Iris pigment epithelial cell (primary cell): ENCODE results near the gene E4F1.
"Not testable (repeated sequence)": the region's sequence is repeated elsewhere in the genome, so short reads cannot be mapped to it uniquely, and the experiment has no call there.

Experiments
- DNase-seq: peaks from one replicate; pipeline ENCODE4 v3.0.0-alpha.2; 2011; ENCODE audit warnings: low read depth

Gene E4F1

GRCh38 chr16:2230376-2230775 is 7.0 kb downstream of the E4F1 start:
- DNase-seq = no peak

- DNase-seq = no peak
These were observed 7.9 kb downstream of the E4F1 start for GRCh38 chr16:2231016-2231931.

- no peak for DNase-seq
These were observed 9.0 kb downstream of the E4F1 start for GRCh38 chr16:2232094-2232990.

DNA sequence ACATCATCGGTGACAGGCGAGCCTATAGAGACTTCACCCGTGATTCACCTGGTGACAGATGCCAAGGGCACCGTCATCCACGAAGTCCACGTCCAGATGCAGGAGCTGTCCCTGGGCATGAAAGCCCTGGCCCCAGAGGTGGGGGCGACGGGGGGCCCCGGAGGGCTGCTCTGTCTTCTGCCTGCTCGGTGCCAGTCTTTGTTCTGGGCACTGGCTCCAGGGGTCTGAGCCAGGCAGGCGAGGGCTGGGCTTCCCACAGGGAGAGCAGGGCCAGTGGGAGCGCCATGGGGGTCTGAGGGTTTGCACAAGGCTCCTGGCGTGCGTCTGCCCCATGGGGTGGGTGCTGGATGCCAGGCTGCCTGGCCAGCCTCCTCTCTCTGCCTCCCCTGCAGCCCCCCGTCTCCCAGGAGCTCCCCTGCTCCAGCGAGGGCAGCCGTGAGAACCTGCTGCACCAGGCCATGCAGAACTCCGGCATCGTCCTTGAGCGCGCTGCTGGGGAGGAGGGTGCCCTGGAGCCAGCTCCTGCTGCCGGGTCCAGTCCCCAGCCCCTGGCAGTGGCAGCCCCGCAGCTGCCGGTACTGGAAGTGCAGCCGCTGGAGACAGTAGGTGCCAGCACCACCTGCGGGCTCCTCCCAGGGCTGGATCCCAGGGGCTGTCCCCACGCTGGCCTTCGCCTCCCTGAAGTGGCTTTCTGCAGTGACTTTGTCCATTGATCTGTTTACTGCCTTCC is 9.8 kb downstream of the E4F1 start:
- no peak for DNase-seq

GRCh38 chr16:2233872-2234812 is 10.8 kb downstream of the E4F1 start:
- no peak for DNase-seq

DNA sequence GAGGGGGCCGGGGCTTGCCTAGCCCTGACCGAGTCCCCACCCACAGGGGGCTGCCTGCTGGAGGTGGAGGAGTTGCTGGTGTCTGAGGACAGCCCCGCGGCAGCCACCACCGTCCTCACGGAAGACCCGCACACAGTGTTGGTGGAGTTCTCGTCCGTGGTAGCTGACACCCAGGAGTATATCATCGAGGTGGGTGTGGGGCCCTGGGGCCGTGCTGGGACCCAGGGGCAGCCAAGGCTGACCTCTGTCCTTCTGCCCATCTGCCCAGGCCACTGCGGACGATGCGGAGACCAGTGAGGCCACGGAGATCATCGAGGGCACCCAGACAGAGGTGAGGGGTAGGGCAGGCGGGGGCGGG is 11.4 kb downstream of the E4F1 start:
- DNase-seq = no peak

DNA sequence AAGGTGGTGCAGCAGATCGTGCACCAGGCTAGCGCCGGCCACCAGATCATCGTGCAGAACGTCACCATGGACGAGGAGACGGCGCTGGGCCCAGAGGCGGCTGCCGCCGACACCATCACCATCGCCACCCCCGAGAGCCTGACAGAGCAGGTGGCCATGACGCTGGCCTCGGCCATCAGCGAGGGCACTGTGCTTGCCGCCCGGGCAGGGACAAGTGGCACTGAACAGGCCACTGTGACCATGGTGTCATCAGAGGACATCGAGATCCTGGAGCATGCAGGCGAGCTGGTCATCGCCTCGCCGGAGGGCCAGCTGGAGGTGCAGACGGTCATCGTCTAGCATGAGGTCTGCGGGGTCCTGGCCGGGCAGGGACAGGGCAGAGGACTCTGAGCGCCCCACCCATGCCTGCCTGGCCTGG is 11.9 kb downstream of the E4F1 start:
- DNase-seq = no peak

- no peak for DNase-seq
These were observed 12.4 kb downstream of the E4F1 start for GRCh38 chr16:2235695-2236336.

DNA sequence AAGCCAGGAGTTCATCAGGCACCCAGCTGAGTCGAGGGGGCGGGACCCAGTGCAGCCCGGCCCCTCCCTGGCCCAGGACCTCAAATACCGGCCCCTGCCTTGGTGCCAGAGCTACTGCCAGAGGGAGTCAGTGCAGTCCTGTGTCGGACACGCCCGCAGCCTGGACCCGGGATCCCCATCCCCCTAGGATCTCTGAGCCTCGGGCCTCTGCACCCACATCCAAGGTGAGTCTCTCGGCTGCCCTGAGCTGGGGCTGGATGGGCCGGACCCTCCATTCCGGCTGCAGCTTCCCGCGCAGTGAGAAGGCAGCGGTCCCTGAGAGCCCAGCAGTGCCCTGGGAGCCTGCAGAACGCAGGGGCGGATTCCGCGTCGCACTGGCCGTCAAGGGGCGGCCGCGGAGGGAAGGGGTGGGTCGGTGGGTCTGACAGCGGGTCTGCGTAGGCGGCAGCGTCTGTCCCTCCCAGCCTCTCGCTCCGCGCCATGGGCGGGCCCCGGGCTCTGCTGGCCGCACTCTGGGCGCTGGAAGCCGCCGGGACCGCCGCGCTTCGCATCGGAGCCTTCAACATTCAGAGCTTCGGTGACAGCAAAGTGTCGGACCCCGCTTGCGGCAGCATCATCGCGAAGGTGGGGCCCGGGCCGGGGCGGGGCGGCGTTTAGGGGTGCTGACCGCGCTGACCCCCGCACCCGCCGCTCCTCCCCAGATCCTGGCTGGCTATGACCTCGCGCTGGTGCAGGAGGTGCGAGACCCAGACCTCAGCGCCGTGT is 13.1 kb downstream of the E4F1 start, which contains the start of gene DNASE1L2:
TSS of gene DNASE1L2 (plus strand) at position 108 of the 765 bp plus-strand sequence. CDS start at position 481, 373 bp downstream.
- DNase-seq = peak; percentile 20

- DNase-seq = no peak
These were observed 13.7 kb downstream of the E4F1 start for GRCh38 chr16:2237102-2237482.

GRCh38 chr16:2237493-2238149 is 14.2 kb downstream of the E4F1 start:
- DNase-seq = no peak

GRCh38 chr16:2238150-2238837 is 14.9 kb downstream of the E4F1 start:
- no peak for DNase-seq

DNA sequence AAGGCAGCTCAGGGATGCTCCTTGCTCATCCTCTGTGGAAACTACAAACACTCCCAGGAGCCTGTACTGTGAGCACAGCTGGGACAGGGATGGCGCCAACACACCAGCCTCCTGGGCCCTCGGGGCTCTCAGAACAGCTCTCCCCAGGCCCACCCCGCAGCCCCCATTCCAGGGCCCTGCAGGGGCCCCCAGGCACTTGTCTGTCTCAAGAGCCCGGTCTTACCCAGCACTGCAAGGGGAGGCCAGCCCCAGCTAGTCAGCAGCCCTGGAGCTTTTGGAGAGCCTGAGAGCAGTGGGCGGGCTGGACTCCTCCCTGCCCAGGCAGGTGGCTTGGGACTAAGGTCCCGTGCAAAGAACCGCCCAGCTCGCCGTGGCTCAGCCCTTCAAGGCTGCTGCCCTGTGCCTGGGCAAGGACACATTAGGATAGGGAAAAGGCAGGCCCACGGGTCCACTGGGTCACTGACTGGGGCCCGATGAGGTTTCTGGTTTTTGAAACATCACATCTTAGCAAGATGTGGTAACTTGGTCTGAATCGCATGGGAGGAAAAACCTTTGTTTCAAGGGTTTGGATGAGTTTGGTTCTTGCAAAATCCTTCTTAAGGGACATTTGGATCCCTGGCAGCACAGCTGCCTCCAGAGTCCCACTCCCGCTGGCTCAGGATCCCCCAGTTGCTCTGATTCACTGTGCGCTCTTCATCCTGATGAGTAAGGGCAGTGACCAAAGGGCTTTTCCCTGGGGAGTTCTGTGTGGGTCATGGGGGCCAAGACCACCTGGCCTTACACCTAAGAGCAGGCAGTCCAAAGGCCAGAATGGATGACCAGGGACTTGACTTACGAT is 15.7 kb downstream of the E4F1 start:
- DNase-seq = no peak

DNA sequence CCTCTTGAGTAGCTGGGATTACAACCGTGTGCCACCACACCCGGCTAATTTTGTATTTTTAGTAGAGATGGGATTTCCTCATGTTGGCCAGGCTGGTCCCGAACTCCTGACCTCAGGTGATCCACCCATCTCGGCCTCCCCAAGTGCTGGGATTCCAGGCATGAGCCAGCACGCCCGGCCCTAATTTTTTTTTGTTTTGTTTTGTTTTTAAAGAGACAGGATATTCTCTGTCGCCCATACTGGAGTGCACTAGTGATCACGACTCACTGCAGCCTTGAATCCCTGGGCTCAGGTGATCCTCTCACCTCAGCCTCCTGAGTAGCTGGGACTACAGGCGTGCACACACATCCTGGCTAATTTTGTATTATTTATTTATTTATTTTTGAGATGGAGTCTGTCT is 16.9 kb downstream of the E4F1 start:
- not testable (repeated sequence) for DNase-seq

DNA sequence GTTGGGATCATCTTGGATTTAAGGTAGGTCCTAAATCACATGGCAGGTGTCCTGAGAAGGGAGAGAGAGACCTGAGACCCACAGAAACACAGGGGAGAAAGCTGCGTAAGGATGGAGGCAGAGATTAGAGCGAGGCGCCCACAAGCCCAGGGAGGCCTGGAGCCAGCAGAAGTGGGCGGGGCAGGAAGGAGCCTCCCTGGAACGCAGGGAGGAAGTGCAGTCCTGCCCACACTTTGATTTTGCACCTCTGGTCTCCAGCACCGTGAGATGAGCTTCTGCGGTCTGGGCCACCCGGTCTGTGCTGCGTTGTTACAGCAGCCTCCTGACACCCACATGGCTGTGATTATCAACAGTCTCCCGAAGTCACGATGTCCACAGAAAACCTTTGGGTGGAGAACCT is 19.2 kb downstream of the E4F1 start:
- DNase-seq = no peak

DNA sequence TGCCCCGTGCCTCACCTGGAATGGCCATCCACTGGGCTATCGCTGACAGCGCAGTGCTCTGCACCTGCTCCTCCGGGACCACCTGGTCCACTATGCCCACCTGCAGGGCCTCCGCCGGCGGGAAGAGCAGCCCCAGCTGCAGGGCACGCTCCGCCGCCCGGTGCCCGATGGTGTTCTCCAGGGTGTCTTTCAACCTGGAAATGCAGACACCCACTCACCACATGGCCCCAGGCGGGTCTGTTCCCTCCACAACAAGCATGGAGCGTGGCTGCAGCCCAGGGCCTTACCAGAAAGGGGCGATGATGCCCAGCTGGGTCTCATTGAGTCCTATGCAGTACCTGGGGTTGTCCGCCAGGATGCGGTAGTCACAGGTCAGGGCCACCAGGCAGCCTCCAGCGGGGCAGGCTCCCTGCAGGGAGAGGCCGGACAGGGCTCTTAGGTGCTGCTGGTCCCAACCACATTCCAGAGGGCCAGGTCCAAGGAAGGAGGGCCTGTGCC is 19.7 kb downstream of the E4F1 start:
- DNase-seq = no peak

- DNase-seq = no peak
These were observed 20.4 kb downstream of the E4F1 start for GRCh38 chr16:2243781-2244180.

DNA sequence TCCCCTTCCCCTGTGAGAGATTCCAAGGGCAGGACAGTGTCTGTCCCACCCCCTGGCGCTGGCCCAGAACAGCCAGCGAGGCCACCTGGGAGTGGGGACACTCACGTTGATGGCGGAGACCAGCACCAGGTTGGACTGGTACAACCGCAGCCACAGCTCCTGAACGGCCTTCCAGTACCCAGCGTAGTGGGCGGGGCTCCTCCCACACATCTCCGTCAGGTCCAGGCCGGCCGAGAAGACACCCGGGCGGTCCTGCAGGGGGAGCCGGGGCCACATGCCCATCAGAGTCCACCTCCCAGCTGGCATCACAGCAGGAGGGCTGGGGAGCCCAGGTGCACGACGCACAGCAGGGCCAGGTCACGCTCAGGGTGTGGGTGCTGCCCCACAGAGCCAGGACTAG is 20.9 kb downstream of the E4F1 start:
- DNase-seq = no peak
